HG02981 (cell line): Measurements from ENCODE around the gene AGBL4.
"Not testable (repeated sequence)": the region's sequence is repeated elsewhere in the genome, so short reads cannot be mapped to it uniquely, and the experiment has no call there.

Experiments
- ATAC-seq: cut with Tn5 transposase; IDR thresholded peaks from one replicate; pipeline ENCODE4 v1.9.1; 2021; ENCODE audit warnings: mild to moderate bottlenecking, moderate library complexity; ENCODE audit not compliant: unreplicated experiment

Gene AGBL4

GRCh38 chr1:49448200-49448599 lies 575.6 kb downstream of the AGBL4 start:
- ATAC-seq = no peak

GRCh38 chr1:49436865-49437264 lies 586.9 kb downstream of the AGBL4 start:
- ATAC-seq = no peak

DNA sequence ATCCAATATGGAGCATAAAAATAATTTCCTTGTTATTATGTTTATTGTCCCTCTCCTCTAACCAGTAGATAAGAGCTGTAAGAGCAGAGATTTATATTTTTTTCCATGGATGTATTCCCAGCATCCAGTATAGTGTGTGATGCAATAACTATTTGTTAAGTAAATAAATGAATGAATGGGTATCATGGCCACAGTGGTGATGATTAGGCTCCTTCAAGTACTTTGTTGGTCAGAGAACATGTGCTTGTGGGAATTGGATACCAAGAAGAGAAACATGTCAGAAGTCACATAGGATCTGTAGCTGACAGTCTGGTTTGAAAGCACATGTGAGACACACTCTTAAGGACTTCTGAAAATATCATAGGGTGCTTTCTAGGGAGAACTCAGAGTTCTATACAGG lies 588.5 kb downstream of the AGBL4 start:
- no peak for ATAC-seq

- no peak for ATAC-seq
These were observed 599.0 kb downstream of the AGBL4 start for GRCh38 chr1:49424782-49425181.

GRCh38 chr1:49416758-49417157 lies 607.0 kb downstream of the AGBL4 start:
- ATAC-seq = no peak

DNA sequence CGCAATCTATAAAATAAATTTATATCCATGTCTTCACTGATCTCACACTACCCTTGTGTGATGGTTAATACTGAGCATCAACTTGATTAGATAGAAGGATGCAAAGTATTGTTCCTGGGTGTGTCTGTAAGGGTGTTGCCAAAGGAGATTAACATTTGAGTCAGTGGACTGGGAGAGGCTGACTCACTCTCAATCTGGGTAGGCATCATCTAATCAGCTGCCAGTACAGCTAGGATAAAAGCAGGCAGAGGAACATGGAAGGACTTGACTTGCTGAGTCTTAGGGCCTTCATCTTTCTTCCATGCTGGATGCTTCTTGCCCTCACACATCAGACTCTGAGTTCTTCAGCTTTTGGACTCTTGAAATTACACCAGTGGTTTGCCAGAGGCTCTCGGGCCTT lies 615.4 kb downstream of the AGBL4 start:
- ATAC-seq = no peak

DNA sequence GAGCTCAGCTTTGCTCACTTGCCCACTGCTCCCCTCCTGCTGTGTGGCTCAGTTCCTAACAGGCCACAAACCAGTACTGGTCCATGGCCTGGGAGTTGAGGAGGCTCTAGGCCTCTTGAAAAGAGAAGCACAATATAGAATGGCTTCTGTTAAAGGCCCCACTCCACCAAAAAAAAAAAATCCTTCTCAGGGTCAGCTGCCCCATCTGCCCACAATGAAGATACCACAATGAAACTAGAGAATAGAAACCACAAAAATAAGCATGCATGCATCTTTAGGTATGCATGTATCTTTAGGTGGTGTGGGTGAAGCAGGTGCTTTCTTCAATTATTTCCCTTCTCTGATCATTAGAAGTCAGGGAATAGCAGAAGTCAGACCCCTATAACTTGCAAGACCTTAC lies 626.7 kb downstream of the AGBL4 start:
- no peak for ATAC-seq

GRCh38 chr1:49394200-49394599 lies 629.6 kb downstream of the AGBL4 start:
- no peak for ATAC-seq

DNA sequence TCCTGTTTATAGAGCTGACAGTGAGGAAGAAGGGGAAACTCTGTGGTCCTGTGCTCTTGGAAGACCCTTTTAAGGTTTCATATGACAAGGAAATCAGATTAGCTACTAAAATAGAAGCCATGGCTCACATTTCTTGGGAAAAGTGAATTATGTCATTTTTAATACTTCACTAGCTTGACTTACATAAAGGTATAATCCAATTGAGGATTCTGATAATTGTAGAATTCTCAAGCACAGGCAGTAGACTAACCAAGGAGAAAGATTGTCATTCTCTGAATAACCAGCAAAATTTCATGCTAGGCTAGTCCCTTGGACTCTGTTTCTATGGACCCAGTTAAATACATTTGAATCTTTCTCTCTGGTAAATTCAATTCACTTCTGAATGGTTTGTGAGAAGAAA lies 634.1 kb downstream of the AGBL4 start:
- no peak for ATAC-seq

- no peak for ATAC-seq
These were observed 659.1 kb downstream of the AGBL4 start for GRCh38 chr1:49364676-49365075.

GRCh38 chr1:49363628-49364027 lies 660.1 kb downstream of the AGBL4 start:
- ATAC-seq = no peak

- no peak for ATAC-seq
These were observed 665.7 kb downstream of the AGBL4 start for GRCh38 chr1:49358036-49358435.

GRCh38 chr1:49356594-49356993 lies 667.2 kb downstream of the AGBL4 start:
- no peak for ATAC-seq

DNA sequence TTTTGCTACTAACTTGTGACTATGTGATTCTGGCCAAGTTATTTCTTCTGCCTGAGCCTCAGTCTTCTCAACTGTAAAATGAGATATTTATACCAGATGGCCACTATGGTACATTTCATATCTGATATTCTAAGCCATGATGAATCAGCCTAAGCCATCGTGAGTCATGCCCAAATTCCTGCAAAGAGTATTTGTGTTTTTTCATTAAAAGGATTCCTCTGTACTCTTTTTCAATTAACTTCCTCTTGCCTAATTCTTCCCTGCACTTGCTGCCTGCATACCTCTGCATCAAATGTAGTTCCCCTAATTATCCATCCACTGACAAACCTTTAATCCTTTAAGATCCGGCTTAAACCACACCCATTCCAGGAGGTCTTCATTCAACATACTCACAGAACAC lies 672.0 kb downstream of the AGBL4 start:
- no peak for ATAC-seq

- ATAC-seq = no peak
These were observed 676.9 kb downstream of the AGBL4 start for GRCh38 chr1:49346767-49347349.

GRCh38 chr1:49340576-49340975 lies 683.2 kb downstream of the AGBL4 start:
- no peak for ATAC-seq

DNA sequence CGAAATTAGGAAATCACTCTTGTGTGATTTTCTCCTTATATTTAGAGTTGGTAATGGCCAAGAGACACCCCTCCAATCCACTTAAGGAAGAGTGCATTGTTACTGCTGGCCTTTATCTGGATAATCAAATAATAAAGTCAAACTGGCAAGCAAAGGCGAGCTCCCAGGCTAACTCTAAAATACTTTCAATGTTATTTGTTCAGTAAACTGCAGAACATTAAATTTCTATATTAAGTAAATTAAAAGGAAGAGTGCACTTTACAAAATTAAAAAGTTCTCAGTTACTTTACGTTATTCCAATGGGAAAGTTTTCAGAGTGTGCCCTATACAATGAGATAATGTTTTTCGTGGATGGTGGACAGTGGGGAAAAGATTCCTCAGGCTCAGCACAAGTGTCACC lies 684.7 kb downstream of the AGBL4 start:
- ATAC-seq = no peak

DNA sequence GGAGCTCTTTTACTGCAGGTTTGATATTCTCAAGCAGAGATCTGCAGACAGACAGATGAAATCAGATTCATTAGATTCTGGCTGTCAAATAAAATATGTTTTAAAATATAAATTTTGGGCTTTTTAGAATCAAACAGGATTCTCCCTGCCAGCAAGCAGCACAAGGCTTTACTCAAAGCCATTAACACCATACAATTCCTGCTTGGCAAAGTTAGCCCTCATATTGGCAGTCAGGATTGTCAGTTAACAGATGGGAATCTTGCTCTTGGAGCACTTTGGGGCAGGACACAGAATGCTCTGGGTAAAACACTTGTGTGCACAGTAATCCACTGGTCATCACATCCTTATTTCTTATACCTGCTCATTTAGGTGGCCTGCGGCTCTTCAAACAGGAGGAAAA lies 686.5 kb downstream of the AGBL4 start:
- ATAC-seq = no peak

DNA sequence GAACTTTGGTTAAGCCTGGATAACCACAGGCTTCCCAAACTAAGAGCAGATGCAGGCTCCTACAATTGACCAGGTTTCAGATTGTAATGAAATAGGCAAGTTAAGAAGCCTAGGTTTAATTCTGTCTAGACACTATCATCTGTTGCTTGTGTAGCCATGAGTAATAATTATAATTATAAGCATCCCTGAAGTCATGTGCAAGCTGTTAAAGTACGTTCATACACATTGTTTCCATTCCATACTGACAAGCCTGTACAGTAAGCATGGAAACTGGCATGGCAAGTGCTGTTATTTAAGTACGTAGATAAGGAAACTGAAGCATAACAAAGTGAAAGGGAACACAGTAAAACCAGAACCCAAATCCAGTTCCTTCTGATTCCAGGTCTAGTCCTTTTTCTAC lies 689.8 kb downstream of the AGBL4 start:
- ATAC-seq = no peak

DNA sequence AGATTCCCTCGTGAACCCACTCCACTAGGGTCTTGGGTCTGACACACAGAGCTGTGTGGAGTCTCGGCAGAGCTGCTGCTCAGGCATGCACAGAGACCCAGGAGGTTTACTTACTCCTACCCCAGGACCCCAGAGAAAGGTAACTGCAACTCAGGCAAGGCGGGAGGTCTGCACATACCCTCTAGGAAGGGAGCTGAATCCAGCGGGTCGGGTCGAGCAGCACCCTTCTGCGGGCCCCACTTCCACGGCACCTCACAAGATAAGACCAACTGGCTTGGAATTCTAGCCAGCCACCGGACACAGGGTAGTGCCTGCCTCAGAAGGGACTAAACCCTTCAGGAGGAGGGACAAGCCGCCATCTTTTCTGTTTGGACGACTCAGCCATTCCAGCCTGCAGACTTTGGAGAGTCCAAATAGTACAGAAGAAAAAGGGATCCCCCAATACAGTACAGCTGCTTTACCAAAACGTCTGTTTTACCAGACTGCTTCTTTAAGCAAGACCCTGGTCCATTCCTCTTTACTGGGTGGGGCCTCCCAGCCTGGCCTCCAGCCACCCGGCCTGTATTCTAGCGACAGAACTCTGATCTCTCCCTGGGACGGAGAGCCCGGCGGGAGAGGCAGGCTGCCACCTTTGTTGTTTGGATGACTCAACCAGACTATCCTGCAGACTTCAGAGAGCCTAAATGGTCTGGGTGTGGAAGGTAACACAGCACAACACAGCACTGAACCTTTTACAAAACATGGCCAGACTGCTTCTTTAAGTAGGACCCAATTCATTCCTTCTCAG lies 692.5 kb downstream of the AGBL4 start:
- ATAC-seq = no peak

- no peak for ATAC-seq
These were observed 699.7 kb downstream of the AGBL4 start for GRCh38 chr1:49323925-49324540.

DNA sequence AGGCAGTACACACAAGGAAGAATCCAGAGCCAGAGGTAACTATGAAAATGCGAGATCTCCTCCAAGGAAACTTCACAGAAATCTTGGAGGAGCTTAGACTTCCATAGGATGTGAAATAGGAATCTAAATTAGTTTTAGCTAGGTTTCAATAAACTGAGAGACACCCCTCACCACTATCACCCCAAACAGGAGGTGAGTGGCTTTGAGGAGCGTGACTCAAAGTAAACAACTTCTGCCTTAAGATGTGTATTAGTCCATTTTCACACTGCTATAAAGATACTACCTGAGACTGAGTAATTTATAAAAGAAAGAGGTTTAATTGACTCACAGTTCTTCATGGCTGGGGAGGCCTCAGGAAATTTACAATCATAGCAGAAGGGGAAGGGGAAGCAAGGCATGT lies 703.3 kb downstream of the AGBL4 start:
- ATAC-seq = not testable (repeated sequence)
